HL-60 (cell line): ENCODE data around the gene ZBTB7C.

ENCODE experiments used
- POLR2AphosphoS5 ChIP-seq: IDR thresholded peaks from 2 replicates; pipeline ENCODE4 v1.6.1; 2012; ENCODE audit warnings: low read depth
- REST ChIP-seq: IDR thresholded peaks from 2 replicates; pipeline ENCODE4 v1.6.1; 2012; ENCODE audit warnings: low read depth; ENCODE audit not compliant: insufficient replicate concordance
- SPI1 ChIP-seq: IDR thresholded peaks from 2 replicates; pipeline ENCODE4 v1.6.1; 2012; ENCODE audit warnings: low read depth, mild to moderate bottlenecking, borderline replicate concordance
- TF ChIP-seq, protein P1 (sequence below): IDR thresholded peaks from one replicate; pipeline ENCODE4 v1.5.1; 2011; ENCODE audit warnings: low read length, control low read depth, inconsistent platforms; ENCODE audit not compliant: insufficient read depth

GRCh38 chr18:48179666-48180065, 229.5 kb downstream of the ZBTB7C start:
- TF ChIP-seq, protein P1, sequence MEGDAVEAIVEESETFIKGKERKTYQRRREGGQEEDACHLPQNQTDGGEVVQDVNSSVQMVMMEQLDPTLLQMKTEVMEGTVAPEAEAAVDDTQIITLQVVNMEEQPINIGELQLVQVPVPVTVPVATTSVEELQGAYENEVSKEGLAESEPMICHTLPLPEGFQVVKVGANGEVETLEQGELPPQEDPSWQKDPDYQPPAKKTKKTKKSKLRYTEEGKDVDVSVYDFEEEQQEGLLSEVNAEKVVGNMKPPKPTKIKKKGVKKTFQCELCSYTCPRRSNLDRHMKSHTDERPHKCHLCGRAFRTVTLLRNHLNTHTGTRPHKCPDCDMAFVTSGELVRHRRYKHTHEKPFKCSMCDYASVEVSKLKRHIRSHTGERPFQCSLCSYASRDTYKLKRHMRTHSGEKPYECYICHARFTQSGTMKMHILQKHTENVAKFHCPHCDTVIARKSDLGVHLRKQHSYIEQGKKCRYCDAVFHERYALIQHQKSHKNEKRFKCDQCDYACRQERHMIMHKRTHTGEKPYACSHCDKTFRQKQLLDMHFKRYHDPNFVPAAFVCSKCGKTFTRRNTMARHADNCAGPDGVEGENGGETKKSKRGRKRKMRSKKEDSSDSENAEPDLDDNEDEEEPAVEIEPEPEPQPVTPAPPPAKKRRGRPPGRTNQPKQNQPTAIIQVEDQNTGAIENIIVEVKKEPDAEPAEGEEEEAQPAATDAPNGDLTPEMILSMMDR, result no peak
- TF ChIP-seq POLR2AphosphoS5 (no peak), REST (no peak), SPI1 (no peak)
